ENCODE measurements around the gene GOLGA1.
"Not testable (repeated sequence)": the region's sequence is repeated elsewhere in the genome, so short reads cannot be mapped to it uniquely, and the experiment has no call there.

- not testable (repeated sequence) for TF ChIP-seq CTCF (IDR thresholded peaks at IDR 0.05); ZFX (IDR thresholded peaks at IDR 0.05; ENCODE audit: borderline replicate concordance)
Measured at GRCh38 chr9:124959671-124960408, 19.0 kb upstream of the GOLGA1 start.

All from 22Rv1 (cell line).